NCI-H2171 (cell line): ENCODE measurements around the gene NCOR2.

Experiments
- DNase-seq: peaks from one replicate; lab custom pipeline; 2025; lab: John Stamatoyannopoulos, UW

NCOR2 gene

DNA sequence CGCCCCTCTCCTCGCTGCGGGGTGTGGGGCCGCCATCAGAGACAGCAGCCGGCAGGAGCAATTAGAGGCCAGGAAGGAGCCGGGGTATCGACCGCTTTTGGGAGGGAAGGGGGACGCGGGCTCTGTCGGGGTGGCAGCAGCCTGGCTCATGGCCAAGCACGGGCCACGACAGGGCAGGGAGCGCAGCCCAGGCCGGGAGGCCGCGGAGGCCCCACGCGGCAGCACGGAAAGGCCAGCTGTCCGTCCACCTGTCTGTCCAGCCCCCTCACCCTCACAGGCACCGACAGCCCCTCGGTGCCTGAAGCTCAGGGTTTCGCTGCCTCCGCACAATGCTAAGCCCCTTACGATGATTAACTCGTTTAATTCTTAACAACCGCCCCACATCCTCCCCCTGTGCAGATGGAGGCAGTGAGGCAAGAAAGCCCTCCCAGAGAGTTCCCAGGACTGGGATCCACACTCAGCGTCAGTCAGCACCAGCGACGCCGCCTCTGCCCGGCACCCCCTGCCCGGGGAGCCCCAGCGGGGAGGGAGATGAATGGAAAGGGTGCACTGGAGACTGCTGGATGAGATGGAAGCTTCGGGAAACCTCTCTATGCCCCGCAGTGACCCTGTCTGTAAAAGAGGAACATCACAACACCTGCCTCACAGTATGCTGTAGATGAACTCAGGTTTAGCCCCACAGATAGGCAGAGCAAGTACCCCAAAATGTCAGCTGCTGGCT, 23.7 kb downstream of the NCOR2 start:
- peak; percentile 55 for DNase-seq

- peak; percentile 55 for DNase-seq
Measured at GRCh38 chr12:124543052-124543589, 24.3 kb downstream of the NCOR2 start.

DNA sequence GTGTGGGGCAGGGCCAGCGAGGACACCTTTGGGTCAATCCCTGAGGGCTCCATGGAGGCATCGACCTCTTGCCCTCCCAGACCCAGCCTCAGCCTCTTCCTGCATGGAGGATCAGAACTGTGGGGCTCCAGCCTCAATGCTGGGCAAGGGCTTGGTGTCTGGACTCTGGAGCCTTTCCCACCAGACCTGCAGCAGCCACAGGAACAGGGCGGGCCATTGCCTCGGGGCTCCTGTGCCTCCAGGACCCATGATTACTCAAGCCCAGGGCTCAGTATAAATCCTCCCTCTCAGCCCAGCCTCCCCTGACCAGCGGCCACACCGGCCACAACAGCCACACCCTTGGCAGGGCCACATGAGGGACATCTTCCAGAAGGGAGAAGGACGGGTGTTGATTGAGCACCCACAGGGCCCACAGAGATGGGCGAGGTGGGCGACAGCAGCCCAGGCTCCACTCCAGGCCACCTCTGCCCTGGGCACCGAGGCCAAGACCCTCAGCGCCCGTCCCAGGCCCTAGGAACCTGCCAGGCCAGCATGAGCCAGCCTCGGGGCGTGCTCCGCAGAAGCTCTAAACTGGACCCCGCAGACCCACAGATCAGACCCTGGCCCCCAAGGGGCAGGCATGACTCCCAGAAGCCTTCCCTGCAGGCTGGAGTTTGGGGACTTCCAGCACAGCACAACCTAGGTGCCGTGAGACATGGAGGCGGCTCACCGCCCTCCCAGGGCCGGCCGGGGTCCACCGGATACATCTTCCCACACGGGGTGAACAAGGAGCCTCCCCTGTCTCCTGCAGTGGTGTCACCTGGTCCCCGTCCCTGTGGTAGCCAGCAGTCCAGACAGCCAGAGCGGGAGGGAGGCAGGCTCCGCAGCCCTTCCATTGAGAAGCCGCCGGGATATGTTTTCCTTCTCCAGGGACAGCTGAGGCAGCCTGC, 25.1 kb downstream of the NCOR2 start:
- DNase-seq = no peak

- DNase-seq = no peak
Measured at GRCh38 chr12:124541322-124541721, 26.1 kb downstream of the NCOR2 start.

- DNase-seq = no peak
Measured at GRCh38 chr12:124539084-124540041, 28.0 kb downstream of the NCOR2 start.

- no peak for DNase-seq
Measured at GRCh38 chr12:124538194-124539082, 29.0 kb downstream of the NCOR2 start.

GRCh38 chr12:124537525-124538193, 29.8 kb downstream of the NCOR2 start:
- DNase-seq = no peak

GRCh38 chr12:124536641-124537040, 30.8 kb downstream of the NCOR2 start:
- DNase-seq = no peak

GRCh38 chr12:124534776-124535740, 32.4 kb downstream of the NCOR2 start:
- no peak for DNase-seq

DNA sequence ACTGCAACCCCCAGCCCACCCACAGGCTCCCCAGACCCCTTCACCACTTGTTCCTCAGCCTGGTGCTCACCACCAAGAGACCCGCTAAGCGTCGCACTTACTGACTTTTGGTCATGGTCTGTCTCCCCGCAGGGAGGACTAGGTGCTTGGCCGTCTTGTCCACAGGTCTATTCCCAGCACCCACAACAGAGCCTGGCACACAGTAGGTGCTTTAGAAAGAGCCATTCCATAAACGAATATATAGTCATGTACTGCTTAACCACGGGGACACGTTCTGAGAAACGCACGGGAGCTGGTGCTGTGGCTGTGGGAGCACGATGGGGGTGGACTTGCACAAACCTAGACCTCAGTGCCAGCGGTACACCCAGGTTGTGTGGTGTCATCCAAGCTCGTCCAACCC, 34.0 kb downstream of the NCOR2 start:
- DNase-seq = no peak

DNA sequence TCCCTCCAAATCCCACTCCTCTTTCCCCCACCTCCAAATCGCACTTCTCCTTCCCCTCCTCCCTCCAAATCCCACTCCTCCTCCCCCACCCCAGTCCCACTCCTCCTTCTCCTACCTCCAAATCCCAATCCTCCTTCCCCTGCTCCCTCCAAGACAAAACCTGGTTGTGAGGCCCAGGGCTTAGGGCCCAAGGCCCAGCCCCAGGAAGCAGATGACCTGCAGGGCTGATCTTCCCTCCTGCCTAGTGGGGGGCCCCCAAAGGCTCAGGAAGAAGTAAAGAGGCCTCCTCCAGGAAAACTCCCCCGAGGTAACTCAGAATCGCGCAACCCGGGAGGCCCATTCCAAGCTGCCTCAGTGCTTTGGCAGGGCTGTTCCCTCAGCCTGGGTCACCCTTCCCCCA, 34.4 kb downstream of the NCOR2 start:
- no peak for DNase-seq

GRCh38 chr12:124532331-124532750, 35.1 kb downstream of the NCOR2 start:
- DNase-seq = peak; percentile 83

DNA sequence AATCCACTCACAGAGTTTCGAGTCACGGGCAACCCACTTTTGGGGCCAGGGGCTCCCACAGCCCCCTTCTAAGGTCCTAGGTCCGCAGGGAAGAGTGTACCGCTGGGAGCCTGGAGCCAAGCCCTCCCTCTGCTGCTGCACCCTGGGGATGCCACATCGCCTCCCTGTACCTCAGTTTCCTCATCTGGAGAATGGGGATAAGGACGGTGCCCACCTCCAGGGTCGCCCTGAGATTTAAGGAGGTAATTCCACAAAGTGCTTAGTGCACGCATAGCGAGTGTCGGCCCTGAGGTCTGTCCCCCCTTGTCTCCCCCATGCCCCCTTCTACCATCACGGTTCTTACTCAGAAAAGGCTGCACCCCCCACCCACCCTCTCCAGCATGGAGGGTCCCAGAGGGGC, 35.5 kb downstream of the NCOR2 start:
- no peak for DNase-seq

DNA sequence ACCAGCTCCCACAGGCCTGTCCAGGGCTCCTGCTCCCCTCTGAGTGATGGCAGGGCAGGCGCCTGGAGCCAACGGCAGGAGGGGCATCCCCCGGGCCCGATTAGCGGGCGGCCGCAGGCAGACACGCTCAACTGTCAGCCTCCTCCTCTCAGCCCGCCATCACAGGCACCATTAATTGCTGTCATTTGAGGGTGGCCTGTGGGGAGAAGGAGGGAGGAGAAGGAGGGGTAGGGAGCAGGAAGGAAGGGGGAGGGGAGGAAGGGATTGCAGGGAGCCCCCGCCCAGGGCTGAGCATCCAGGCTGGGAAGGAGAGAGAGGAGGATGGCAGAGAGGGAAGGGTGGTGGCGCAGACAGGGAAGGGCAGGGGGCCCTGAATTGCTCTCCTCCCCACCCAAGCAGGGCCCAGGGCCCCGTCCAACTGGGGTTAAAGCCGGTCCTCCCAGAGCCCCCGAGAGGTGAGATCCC, 36.1 kb downstream of the NCOR2 start:
- peak; percentile 72 for DNase-seq

DNA sequence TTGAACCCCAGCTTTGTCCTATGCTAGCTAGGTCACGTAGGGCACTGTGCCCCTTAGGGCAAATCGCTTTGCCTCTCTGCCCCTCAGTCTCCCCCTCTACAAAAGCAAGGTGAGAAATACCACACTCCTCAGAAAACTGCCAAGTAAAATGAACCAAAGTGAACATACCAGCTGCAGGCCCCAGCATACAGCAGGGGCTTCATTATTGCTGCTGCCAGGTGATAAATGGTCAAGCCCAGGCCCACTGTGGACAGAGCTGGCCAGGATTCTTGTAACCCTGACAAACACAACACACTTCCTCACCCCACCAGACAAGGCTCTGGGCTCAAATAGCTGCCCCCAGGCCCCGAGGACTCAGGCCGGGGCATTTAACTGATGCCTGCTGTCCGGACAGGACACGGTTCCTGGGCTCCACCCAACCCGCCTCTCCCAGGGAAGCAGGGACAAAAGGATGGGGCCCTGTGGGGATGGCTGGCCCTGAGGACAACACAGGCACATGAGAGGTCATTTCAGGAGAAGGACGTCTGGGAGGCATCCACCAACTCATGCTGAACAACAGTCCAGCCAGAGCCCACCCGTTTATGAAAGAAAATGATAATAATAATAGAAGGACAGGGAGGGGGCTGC, 36.7 kb downstream of the NCOR2 start:
- no peak for DNase-seq

DNA sequence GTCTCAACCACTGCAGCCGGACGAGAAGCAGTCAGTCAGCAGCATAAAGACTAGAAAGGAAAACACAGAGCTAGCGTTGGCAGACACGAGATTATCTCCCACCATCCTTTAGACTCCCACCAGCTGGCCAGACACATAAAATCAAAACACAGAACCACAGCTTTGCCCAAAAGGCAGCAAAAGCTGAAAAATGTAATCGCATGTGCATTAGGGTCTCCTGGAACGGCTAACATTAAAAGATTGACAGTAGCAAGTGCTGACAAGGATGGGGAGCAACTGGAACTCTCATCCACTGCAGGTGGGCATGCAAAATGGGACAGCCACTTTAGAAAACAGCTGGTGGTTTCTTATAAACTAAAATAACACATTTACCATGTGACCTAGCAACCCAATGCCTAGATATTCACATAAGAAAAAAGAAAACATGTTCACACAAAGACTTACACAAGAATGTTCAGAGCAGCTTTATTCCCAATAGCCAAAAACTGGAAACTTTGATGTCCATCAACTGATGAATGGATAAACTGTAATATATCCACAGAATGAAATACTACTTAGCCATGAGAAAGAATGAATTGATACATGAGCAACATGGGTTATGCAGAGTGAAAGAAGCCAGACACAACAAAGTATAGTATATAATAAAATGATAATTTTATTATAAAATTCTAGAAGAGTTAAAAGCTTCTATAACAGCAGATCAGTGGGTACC, 37.7 kb downstream of the NCOR2 start:
- no peak for DNase-seq

GRCh38 chr12:124527861-124528561, 39.4 kb downstream of the NCOR2 start:
- peak; percentile 92 for DNase-seq
